ENCODE measurements around the gene SCOC. TPM values are rescaled to one million over a fixed set of nuclear protein-coding genes. Genes with fewer than 3 reads are reported as not detected.

Gene SCOC
- total RNA-seq, 1 donor from 2014 or later: 55.8 TPM

GRCh38 chr4:140358281-140358680 lies 15.2 kb upstream of the SCOC start:
- no peak for DNase-seq
- H3K27ac Mint-ChIP-seq (ENCODE audit: unreplicated experiment): no peak overlapping the region
- no peak for TF ChIP-seq CTCF (IDR thresholded peaks at IDR 0.05; ENCODE audit: partially characterized antibody, unreplicated experiment)
- H3K36me3 Mint-ChIP-seq (ENCODE audit: unreplicated experiment): no peaks in the 10 kb centered on the region
- H3K9me3 Mint-ChIP-seq (ENCODE audit: unreplicated experiment): peaks cover 2% of the 10 kb centered on the region
- H3K4me1 Mint-ChIP-seq (ENCODE audit: low read depth, unreplicated experiment): peaks cover 18% of the 10 kb centered on the region
- peaks cover 3% of the 10 kb centered on the region for H3K27me3 Mint-ChIP-seq (ENCODE audit: unreplicated experiment)
- H3K4me3 Mint-ChIP-seq (ENCODE audit: unreplicated experiment): no peak overlapping the region

- H3K9me3 Mint-ChIP-seq (ENCODE audit: unreplicated experiment): peaks cover 2% of the 10 kb centered on the region
- H3K27ac Mint-ChIP-seq (ENCODE audit: unreplicated experiment): no peak overlapping the region
- no peak overlapping the region for H3K4me3 Mint-ChIP-seq (ENCODE audit: unreplicated experiment)
- H3K4me1 Mint-ChIP-seq (ENCODE audit: low read depth, unreplicated experiment): peaks cover 16% of the 10 kb centered on the region
- peak; percentile 95 for TF ChIP-seq CTCF (IDR thresholded peaks at IDR 0.05; ENCODE audit: partially characterized antibody, unreplicated experiment)
- H3K27me3 Mint-ChIP-seq (ENCODE audit: unreplicated experiment): peaks cover 3% of the 10 kb centered on the region
- DNase-seq: peak; percentile 85
- H3K36me3 Mint-ChIP-seq (ENCODE audit: unreplicated experiment): no peaks in the 10 kb centered on the region
Measured at GRCh38 chr4:140359562-140360427, 13.7 kb upstream of the SCOC start.

GRCh38 chr4:140361099-140361498 lies 12.3 kb upstream of the SCOC start:
- TF ChIP-seq CTCF (IDR thresholded peaks at IDR 0.05; ENCODE audit: partially characterized antibody, unreplicated experiment): no peak
- H3K36me3 Mint-ChIP-seq (ENCODE audit: unreplicated experiment): no peaks in the 10 kb centered on the region
- no peak for DNase-seq

GRCh38 chr4:140363051-140363450 lies 10.4 kb upstream of the SCOC start:
- Mint-ChIP-seq H3K4me1 (ENCODE audit: low read depth, unreplicated experiment) (peaks cover 16% of the 10 kb centered on the region), H3K4me3 (ENCODE audit: unreplicated experiment) (no peak overlapping the region), H3K9me3 (ENCODE audit: unreplicated experiment) (no peaks in the 10 kb centered on the region), H3K36me3 (ENCODE audit: unreplicated experiment) (no peaks in the 10 kb centered on the region), H3K27ac (ENCODE audit: unreplicated experiment) (no peak overlapping the region), H3K27me3 (ENCODE audit: unreplicated experiment) (peaks cover 3% of the 10 kb centered on the region)
- DNase-seq: no peak
- TF ChIP-seq CTCF (IDR thresholded peaks at IDR 0.05; ENCODE audit: partially characterized antibody, unreplicated experiment): no peak

More at GRCh38 chr4:140361099-140361498, 12.3 kb upstream of the SCOC start:
- peaks cover 3% of the 10 kb centered on the region for H3K27me3 Mint-ChIP-seq (ENCODE audit: unreplicated experiment)
- no peak overlapping the region for H3K4me3 Mint-ChIP-seq (ENCODE audit: unreplicated experiment)
- peaks cover 16% of the 10 kb centered on the region for H3K4me1 Mint-ChIP-seq (ENCODE audit: low read depth, unreplicated experiment)
- H3K9me3 Mint-ChIP-seq (ENCODE audit: unreplicated experiment): peaks cover 2% of the 10 kb centered on the region
- no peak overlapping the region for H3K27ac Mint-ChIP-seq (ENCODE audit: unreplicated experiment)

- Mint-ChIP-seq H3K4me3 (ENCODE audit: unreplicated experiment) (no peak overlapping the region), H3K36me3 (ENCODE audit: unreplicated experiment) (no peaks in the 10 kb centered on the region), H3K4me1 (ENCODE audit: low read depth, unreplicated experiment) (peaks cover 16% of the 10 kb centered on the region), H3K27ac (ENCODE audit: unreplicated experiment) (no peak overlapping the region), H3K9me3 (ENCODE audit: unreplicated experiment) (no peaks in the 10 kb centered on the region), H3K27me3 (ENCODE audit: unreplicated experiment) (peaks cover 3% of the 10 kb centered on the region)
- no peak for DNase-seq
- no peak for TF ChIP-seq CTCF (IDR thresholded peaks at IDR 0.05; ENCODE audit: partially characterized antibody, unreplicated experiment)
Measured at GRCh38 chr4:140363558-140363957, 9.9 kb upstream of the SCOC start.
